Astrocyte (in vitro differentiated cells and primary cell): Measurements from ENCODE around the gene OR8S1. TPM values are rescaled to one million over a fixed set of nuclear protein-coding genes. Genes with fewer than 3 reads are reported as not detected.
"Not testable (repeated sequence)": the region's sequence is repeated elsewhere in the genome, so short reads cannot be mapped to it uniquely, and the experiment has no call there.

ENCODE experiments used
- DNase-seq: peaks from one replicate; pipeline ENCODE4 v3.0.0-alpha.2; 2010; ENCODE audit warnings: low read depth
- FAIRE-seq: peaks from 2 replicates; lab custom pipeline; 2011; peaks lifted over from hg19 to GRCh38; lab: Jason Lieb, UNC
- H2AFZ ChIP-seq: 2 replicates; pipeline ENCODE4 v1.6.0; 2012; ENCODE audit warnings: low read depth, low read length, inconsistent platforms
- H3K27ac ChIP-seq: 2 replicates; pipeline ENCODE4 v1.5.1; 2011; ENCODE audit warnings: low read depth, low read length, inconsistent platforms
- H3K27me3 ChIP-seq: 2 replicates; pipeline ENCODE4 v1.6.0; 2011; ENCODE audit warnings: low read length, inconsistent platforms; ENCODE audit not compliant: insufficient read depth
- H3K36me3 ChIP-seq: 2 replicates; pipeline ENCODE4 v1.5.1; 2011; ENCODE audit warnings: low read length, inconsistent platforms; ENCODE audit not compliant: insufficient read depth
- H3K4me1 ChIP-seq: 2 replicates; pipeline ENCODE4 v1.5.1; 2011; ENCODE audit warnings: low read length, inconsistent platforms; ENCODE audit not compliant: insufficient read depth
- H3K4me2 ChIP-seq: 2 replicates; pipeline ENCODE4 v1.6.0; 2012; ENCODE audit warnings: low read length, inconsistent platforms
- H3K4me3 ChIP-seq: 2 replicates; pipeline ENCODE4 v1.5.1; 2011; ENCODE audit warnings: low read depth, mild to moderate bottlenecking, low read length, inconsistent platforms; ENCODE audit not compliant: insufficient read depth
- H3K79me2 ChIP-seq: 2 replicates; pipeline ENCODE4 v1.6.0; 2012; ENCODE audit warnings: mild to moderate bottlenecking, low read length, inconsistent platforms; ENCODE audit not compliant: insufficient read depth
- H3K9ac ChIP-seq: 2 replicates; pipeline ENCODE4 v1.6.0; 2012; ENCODE audit warnings: mild to moderate bottlenecking, low read length, inconsistent platforms
- H3K9me3 ChIP-seq: 2 replicates; pipeline ENCODE4 v1.5.1; 2012; ENCODE audit warnings: low read depth, mild to moderate bottlenecking, low read length, inconsistent platforms; ENCODE audit not compliant: insufficient read depth
- H4K20me1 ChIP-seq: 2 replicates; pipeline ENCODE4 v1.6.0; 2012; ENCODE audit warnings: low read length, inconsistent platforms; ENCODE audit not compliant: insufficient read depth
- H3K27ac Mint-ChIP-seq: one replicate; pipeline ENCODE4 v1.8.0; 2021; ENCODE audit warnings: mild to moderate bottlenecking, mixed read lengths; ENCODE audit not compliant: unreplicated experiment
- H3K27me3 Mint-ChIP-seq: one replicate; pipeline ENCODE4 v1.8.0; 2021; ENCODE audit warnings: low read depth, mixed read lengths; ENCODE audit not compliant: unreplicated experiment
- H3K36me3 Mint-ChIP-seq: one replicate; pipeline ENCODE4 v1.8.0; 2021; ENCODE audit warnings: low read depth, mixed read lengths; ENCODE audit not compliant: unreplicated experiment
- H3K4me1 Mint-ChIP-seq: one replicate; pipeline ENCODE4 v1.8.0; 2021; ENCODE audit warnings: low read depth, mixed read lengths; ENCODE audit not compliant: unreplicated experiment
- H3K4me3 Mint-ChIP-seq: one replicate; pipeline ENCODE4 v1.8.0; 2021; ENCODE audit warnings: mild to moderate bottlenecking, moderate library complexity, mixed read lengths; ENCODE audit not compliant: unreplicated experiment
- H3K9me3 Mint-ChIP-seq: one replicate; pipeline ENCODE4 v1.8.0; 2021; ENCODE audit warnings: mild to moderate bottlenecking, mixed read lengths; ENCODE audit not compliant: unreplicated experiment
- EZH2 ChIP-seq: IDR thresholded peaks from 2 replicates; pipeline ENCODE4 v1.6.1; 2012; ENCODE audit warnings: mild to moderate bottlenecking, low read length, inconsistent platforms; ENCODE audit not compliant: insufficient read depth
- total RNA-seq: library from RNA; stranded (reverse); gene quantifications from 2 replicates; pipeline ENCODE4 v1.2.1, GENCODE V29; 2021
- TF ChIP-seq, protein P1 (sequence below): IDR thresholded peaks from 2 replicates; pipeline ENCODE4 v1.5.1; 2011; ENCODE audit warnings: low read depth, mild to moderate bottlenecking, inconsistent platforms, low read length, moderate library complexity; ENCODE audit not compliant: insufficient read depth

Gene OR8S1
- total RNA-seq, 1 donor from 2014 or later = not detected

DNA sequence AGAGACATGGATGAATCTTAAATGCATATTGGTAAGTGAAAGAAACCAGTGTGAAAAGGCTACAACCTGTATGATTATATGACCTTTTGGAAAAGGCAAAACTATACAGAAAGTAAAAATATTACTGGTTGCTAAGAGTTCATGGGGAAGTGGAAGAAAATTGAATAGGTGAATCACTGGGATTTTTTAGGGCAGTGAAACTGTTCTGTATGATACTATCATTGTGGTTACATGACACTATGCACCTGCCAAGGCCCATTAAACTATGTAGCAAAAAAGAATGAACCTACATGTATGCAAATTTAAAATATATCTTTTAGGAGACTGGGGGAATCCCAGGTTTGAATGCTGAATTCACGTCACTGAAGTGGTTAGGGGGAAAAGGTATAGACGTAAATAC, 12.6 kb upstream of the OR8S1 start:
- Histone ChIP-seq H3K4me1 (no peaks in the 10 kb centered on the region), H3K27ac (no peak overlapping the region), H3K4me3 (no peak overlapping the region), H2AFZ (no peak overlapping the region), H3K36me3 (no peaks in the 10 kb centered on the region), H4K20me1 (no peaks in the 10 kb centered on the region), H3K4me2 (no peak overlapping the region), H3K27me3 (no peaks in the 10 kb centered on the region), H3K79me2 (no peaks in the 10 kb centered on the region), H3K9ac (no peak overlapping the region), H3K9me3 (no peaks in the 10 kb centered on the region)
- no peak for TF ChIP-seq EZH2
- TF ChIP-seq, protein P1, sequence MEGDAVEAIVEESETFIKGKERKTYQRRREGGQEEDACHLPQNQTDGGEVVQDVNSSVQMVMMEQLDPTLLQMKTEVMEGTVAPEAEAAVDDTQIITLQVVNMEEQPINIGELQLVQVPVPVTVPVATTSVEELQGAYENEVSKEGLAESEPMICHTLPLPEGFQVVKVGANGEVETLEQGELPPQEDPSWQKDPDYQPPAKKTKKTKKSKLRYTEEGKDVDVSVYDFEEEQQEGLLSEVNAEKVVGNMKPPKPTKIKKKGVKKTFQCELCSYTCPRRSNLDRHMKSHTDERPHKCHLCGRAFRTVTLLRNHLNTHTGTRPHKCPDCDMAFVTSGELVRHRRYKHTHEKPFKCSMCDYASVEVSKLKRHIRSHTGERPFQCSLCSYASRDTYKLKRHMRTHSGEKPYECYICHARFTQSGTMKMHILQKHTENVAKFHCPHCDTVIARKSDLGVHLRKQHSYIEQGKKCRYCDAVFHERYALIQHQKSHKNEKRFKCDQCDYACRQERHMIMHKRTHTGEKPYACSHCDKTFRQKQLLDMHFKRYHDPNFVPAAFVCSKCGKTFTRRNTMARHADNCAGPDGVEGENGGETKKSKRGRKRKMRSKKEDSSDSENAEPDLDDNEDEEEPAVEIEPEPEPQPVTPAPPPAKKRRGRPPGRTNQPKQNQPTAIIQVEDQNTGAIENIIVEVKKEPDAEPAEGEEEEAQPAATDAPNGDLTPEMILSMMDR = no peak
- peaks cover 10% of the 10 kb centered on the region for H3K9me3 Mint-ChIP-seq
- no peak for DNase-seq
- no peak overlapping the region for H3K4me3 Mint-ChIP-seq
- no peaks in the 10 kb centered on the region for H3K4me1 Mint-ChIP-seq
- H3K27me3 Mint-ChIP-seq = no peaks in the 10 kb centered on the region
- H3K36me3 Mint-ChIP-seq = no peaks in the 10 kb centered on the region
- H3K27ac Mint-ChIP-seq = no peak overlapping the region
- FAIRE-seq = no peak

DNA sequence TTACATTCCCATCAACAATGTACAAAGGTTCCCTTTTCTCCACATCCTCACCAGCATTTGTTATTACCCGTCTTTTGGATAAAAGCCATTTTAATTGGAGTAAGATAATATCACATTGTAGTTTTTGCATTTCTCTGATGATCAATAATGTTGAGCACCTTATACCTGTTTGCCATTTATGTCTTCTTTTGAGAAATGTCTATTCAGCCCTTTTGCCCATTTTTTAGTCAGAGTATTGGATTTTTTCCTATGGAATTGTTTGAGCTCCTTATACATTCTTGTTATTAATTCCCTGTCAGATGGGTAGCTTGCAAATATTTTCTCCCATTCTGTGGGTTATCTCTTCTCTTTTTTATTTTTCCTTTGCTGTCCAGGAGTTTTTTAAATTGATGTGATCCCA, 10.7 kb upstream of the OR8S1 start:
- no peak overlapping the region for H3K4me3 ChIP-seq
- H3K27me3 ChIP-seq = no peaks in the 10 kb centered on the region
- no peak for TF ChIP-seq EZH2
- TF ChIP-seq, protein P1 = no peak
- no peaks in the 10 kb centered on the region for H4K20me1 ChIP-seq
- FAIRE-seq (no peak), DNase-seq (no peak)
- H3K27me3 Mint-ChIP-seq = no peaks in the 10 kb centered on the region
- H3K36me3 Mint-ChIP-seq = no peaks in the 10 kb centered on the region
- H3K27ac ChIP-seq = no peak overlapping the region
- H3K36me3 ChIP-seq = no peaks in the 10 kb centered on the region
- H3K79me2 ChIP-seq = no peaks in the 10 kb centered on the region
- peaks cover 10% of the 10 kb centered on the region for H3K9me3 Mint-ChIP-seq
- no peak overlapping the region for H3K4me2 ChIP-seq
- no peaks in the 10 kb centered on the region for H3K4me1 Mint-ChIP-seq
- no peak overlapping the region for H3K9ac ChIP-seq
- no peak overlapping the region for H2AFZ ChIP-seq
- no peak overlapping the region for H3K4me3 Mint-ChIP-seq
- H3K9me3 ChIP-seq = no peaks in the 10 kb centered on the region
- no peaks in the 10 kb centered on the region for H3K4me1 ChIP-seq
- H3K27ac Mint-ChIP-seq = no peak overlapping the region

DNA sequence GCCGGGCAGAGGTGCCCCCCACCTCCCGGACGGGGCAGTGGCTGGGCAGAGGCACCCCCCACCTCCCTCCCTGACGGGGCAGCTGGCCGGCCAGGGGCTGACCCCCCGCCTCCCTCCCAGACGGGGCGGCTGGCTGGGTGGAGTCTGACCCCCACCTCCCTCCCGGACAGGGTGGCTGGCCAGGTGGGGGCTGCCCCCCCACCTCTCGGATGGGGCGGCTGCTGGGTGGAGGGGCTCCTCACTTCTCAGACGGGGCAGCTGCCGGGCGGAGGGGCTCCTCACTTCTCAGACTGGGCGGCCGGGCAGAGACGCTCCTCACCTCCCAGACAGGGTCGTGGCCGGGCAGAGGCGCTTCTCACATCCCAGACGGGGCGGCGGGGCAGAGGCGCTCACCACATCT, 5.1 kb upstream of the OR8S1 start:
- not testable (repeated sequence) for FAIRE-seq, H3K4me3 Mint-ChIP-seq, H2AFZ ChIP-seq, H3K9me3 Mint-ChIP-seq, DNase-seq, H3K36me3 Mint-ChIP-seq, H3K36me3 ChIP-seq, H3K9me3 ChIP-seq, H3K27ac ChIP-seq, H3K4me2 ChIP-seq, H3K79me2 ChIP-seq, H3K9ac ChIP-seq, H3K4me1 Mint-ChIP-seq, H3K27ac Mint-ChIP-seq, H4K20me1 ChIP-seq, H3K4me3 ChIP-seq, H3K27me3 Mint-ChIP-seq, H3K27me3 ChIP-seq, H3K4me1 ChIP-seq
